Liver (tissue), 3 donors: ENCODE measurements around the gene ROPN1L.

Experiments
- GABPA ChIP-seq, 2 donors: IDR thresholded peaks in 1 of 2; conservative IDR thresholded peaks in 1 of 2; 2 replicates each; pipeline ENCODE4 v1.6.1; 2016; ENCODE audit warnings: antibody characterized with exemption in 2 of 2, mild to moderate bottlenecking in 1 of 2, moderate library complexity in 1 of 2
- TAF1 ChIP-seq: conservative IDR thresholded peaks from 2 replicates; pipeline ENCODE4 v1.6.1; 2016; ENCODE audit warnings: antibody characterized with exemption, mild to moderate bottlenecking
- TF ChIP-seq, protein P1 (sequence below): fragments of 150-350 bp; IDR thresholded peaks from 2 replicates; pipeline ENCODE4 v1.5.1; 2017; ENCODE audit warnings: improper control_type of control experiment, low read depth, low read length; ENCODE audit not compliant: missing input control
- TF ChIP-seq, protein P2 (sequence below): IDR thresholded peaks from 2 replicates; pipeline ENCODE4 v1.6.1; 2016; ENCODE audit warnings: antibody characterized with exemption
- donor health status: healthy.
- donor health status: healthy.

DNA sequence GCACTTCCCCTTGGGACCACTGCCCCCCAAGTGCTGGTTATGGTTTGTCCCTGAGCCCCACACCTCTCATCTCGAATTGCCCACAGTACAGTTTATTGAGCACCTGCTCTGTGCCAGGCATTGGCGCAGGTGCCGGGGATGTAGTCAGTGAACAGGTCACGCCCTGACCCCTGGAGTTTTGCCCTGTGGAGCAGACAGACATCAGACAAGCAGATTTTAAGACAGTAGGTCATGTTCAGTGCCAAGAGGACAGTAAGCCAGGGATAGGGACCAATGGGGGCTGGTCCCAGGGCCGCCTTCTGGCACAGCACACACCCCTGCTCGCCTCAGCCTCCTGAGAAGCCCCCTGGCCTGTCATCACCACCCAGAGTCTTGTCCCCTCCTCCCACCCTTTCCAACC, 21.9 kb downstream of the ROPN1L start:
- TF ChIP-seq, protein P1, sequence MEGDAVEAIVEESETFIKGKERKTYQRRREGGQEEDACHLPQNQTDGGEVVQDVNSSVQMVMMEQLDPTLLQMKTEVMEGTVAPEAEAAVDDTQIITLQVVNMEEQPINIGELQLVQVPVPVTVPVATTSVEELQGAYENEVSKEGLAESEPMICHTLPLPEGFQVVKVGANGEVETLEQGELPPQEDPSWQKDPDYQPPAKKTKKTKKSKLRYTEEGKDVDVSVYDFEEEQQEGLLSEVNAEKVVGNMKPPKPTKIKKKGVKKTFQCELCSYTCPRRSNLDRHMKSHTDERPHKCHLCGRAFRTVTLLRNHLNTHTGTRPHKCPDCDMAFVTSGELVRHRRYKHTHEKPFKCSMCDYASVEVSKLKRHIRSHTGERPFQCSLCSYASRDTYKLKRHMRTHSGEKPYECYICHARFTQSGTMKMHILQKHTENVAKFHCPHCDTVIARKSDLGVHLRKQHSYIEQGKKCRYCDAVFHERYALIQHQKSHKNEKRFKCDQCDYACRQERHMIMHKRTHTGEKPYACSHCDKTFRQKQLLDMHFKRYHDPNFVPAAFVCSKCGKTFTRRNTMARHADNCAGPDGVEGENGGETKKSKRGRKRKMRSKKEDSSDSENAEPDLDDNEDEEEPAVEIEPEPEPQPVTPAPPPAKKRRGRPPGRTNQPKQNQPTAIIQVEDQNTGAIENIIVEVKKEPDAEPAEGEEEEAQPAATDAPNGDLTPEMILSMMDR = no peak
- TF ChIP-seq, protein P2, sequence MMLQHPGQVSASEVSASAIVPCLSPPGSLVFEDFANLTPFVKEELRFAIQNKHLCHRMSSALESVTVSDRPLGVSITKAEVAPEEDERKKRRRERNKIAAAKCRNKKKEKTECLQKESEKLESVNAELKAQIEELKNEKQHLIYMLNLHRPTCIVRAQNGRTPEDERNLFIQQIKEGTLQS = no peak
- no peak for TF ChIP-seq TAF1
- TF ChIP-seq GABPA (IDR thresholded peaks at IDR 0.05 in 1 of 2, conservative IDR thresholded peaks at IDR 0.05 in 1 of 2) = no peak
